Upper lobe of left lung (tissue), 6 donors: ENCODE results near the gene ATXN7L1. TPM values are rescaled to one million over a fixed set of nuclear protein-coding genes. Genes with fewer than 3 reads are reported as not detected.

Experiments used
- ATAC-seq, 2 donors: fragments of 200-7000 bp; cut with Tn5 transposase; one replicate each; pipeline ENCODE4 v1.9.1; 2022; ENCODE audit warnings: mild to moderate bottlenecking in 2 of 2, moderate library complexity in 2 of 2; ENCODE audit not compliant: low FRiP score in 2 of 2
- DNase-seq, 2 donors: peaks; one replicate each; pipeline ENCODE4 v3.0.0-alpha.2; 2019 to 2020
- H3K27ac ChIP-seq, 4 donors: fragments of 200-600 bp; sonication (generic); one replicate each; pipeline ENCODE4 v1.5.1; 2016 to 2019
- H3K27me3 ChIP-seq, 4 donors: fragments of 200-600 bp; sonication (generic); one replicate each; pipeline ENCODE4 v1.5.1; 2017 to 2019
- H3K36me3 ChIP-seq, 4 donors: fragments of 200-600 bp; sonication (generic); one replicate each; pipeline ENCODE4 v1.5.1; 2016 to 2019
- H3K4me1 ChIP-seq, 4 donors: fragments of 200-600 bp; sonication (generic); one replicate each; pipeline ENCODE4 v1.5.1; 2018 to 2019
- H3K4me3 ChIP-seq, 4 donors: fragments of 200-600 bp; sonication (generic); one replicate each; pipeline ENCODE4 v1.5.1; 2017 to 2019; ENCODE audit warnings: mild to moderate bottlenecking in 2 of 4, moderate library complexity in 1 of 4
- H3K9me3 ChIP-seq, 4 donors: fragments of 200-600 bp; sonication (generic); one replicate each; pipeline ENCODE4 v1.5.1; 2018 to 2019
- CTCF ChIP-seq, 6 experiments: fragments of 450-650 bp in 4 of 6; fragments of 200-600 bp in 2 of 6; sonication (generic) in 2 of 6; IDR thresholded peaks; one replicate each; pipeline ENCODE4 v1.5.1; 2016 to 2019; ENCODE audit warnings: antibody characterized with exemption in 6 of 6
- EP300 ChIP-seq, 4 donors: sonication (generic); formaldehyde crosslinking; IDR thresholded peaks; one replicate each; pipeline ENCODE4 v1.5.1; 2017; ENCODE audit warnings: antibody characterized with exemption in 4 of 4, control low read depth in 2 of 4
- POLR2A ChIP-seq, 4 donors: fragments of 450-650 bp; IDR thresholded peaks; one replicate each; pipeline ENCODE4 v1.5.1; 2016 to 2017; ENCODE audit warnings: antibody characterized with exemption in 4 of 4, mild to moderate bottlenecking in 2 of 4
- POLR2AphosphoS5 ChIP-seq, 2 donors: sonication (generic); formaldehyde crosslinking; IDR thresholded peaks; one replicate each; pipeline ENCODE4 v1.5.1; 2017; ENCODE audit warnings: antibody characterized with exemption in 2 of 2
- WGBS, 2 donors: methylation state at CpG; one replicate each; pipeline ENCODE4 v1.1.5; 2017 to 2018; 5-methylcytosine and 5-hydroxymethylcytosine counted together
- total RNA-seq, 6 donors: library from RNA; depleted of rRNA in 4 of 6; stranded (reverse); fragments of >200 nt in 4 of 6; gene quantifications; one replicate each; pipeline versions ENCODE4 v1.1.0 to v1.2.1, GENCODE V29; 2016 to 2021
- donor health status: DM: no; HTN: no; CAD: no; lungs with moderate emphysema.
- donor health status: DM: no; HTN: yes; CAD: no; lungs with severe emphysema.

Gene ATXN7L1
- total RNA-seq, 6 donors from 2014 or later = 7.1 to 43.0 (median 13.4) TPM

DNA sequence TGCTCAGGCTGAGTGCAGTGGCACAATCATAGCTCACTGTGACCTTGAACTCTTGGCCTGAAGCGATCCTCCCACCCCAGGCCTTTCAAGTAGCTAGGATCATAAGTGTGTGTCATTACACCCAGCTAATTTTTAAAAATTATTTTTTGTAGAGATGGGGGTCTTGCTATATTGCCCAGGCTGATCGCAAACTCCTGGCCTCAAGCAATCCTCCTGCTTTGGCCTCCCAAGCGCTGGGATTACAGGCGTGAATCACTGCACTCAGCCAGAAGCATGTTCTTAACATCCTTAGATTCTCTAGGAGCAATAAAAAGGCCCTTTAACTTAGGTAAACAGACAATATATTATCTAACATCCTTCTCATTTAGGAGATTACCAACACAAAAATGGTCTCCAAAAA, 256.8 kb downstream of the ATXN7L1 start:
- H3K9me3 ChIP-seq = no peaks in the 10 kb centered on the region
- H3K4me1 ChIP-seq = no peaks in the 10 kb centered on the region
- TF ChIP-seq EP300 (IDR thresholded peaks at IDR 0.05) = no peak
- peaks cover 10 to 59% (median 32%) of the 10 kb centered on the region in 4 donors for H3K36me3 ChIP-seq
- ATAC-seq (no peak), DNase-seq (no peak)
- H3K27ac ChIP-seq = no peak overlapping the region
- no peak overlapping the region for H3K4me3 ChIP-seq
- H3K27me3 ChIP-seq = no peaks in the 10 kb centered on the region
- 97 to 100% methylated on average over 4 of the region's 4 CpGs for WGBS, 2 donors

DNA sequence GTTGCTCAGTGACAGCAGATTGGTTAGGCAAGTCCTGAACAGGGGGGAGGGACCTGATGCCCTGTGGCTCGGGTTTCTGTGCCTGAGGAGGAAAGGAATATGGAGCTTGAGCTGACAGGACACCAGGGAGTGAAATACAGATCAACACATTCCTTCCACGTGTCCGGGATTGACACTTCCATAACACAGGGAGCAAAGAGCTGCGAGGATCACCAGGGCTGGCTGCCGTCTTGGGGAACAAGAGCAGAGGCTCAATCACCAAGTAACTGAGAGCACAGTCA, 258.4 kb downstream of the ATXN7L1 start:
- Histone ChIP-seq H3K27me3 (no peaks in the 10 kb centered on the region), H3K4me3 (no peak overlapping the region), H3K4me1 (no peaks in the 10 kb centered on the region), H3K9me3 (no peaks in the 10 kb centered on the region), H3K36me3 (peaks cover 2 to 58% (median 35%) of the 10 kb centered on the region in 4 donors), H3K27ac (no peak overlapping the region)
- no peak for ATAC-seq
- no peak for DNase-seq
- WGBS, 2 donors = 77 to 91% methylated on average over 5 of the region's 5 CpGs
- TF ChIP-seq EP300 (IDR thresholded peaks at IDR 0.05) (no peak), POLR2AphosphoS5 (IDR thresholded peaks at IDR 0.05) (no peak), CTCF (IDR thresholded peaks at IDR 0.05) (no peak), POLR2A (IDR thresholded peaks at IDR 0.05) (no peak)

GRCh38 chr7:105617280-105618015, 259.0 kb downstream of the ATXN7L1 start:
- no peak for TF ChIP-seq EP300 (IDR thresholded peaks at IDR 0.05)
- TF ChIP-seq POLR2A (IDR thresholded peaks at IDR 0.05) = no peak
- TF ChIP-seq POLR2AphosphoS5 (IDR thresholded peaks at IDR 0.05) = no peak
- no peak for TF ChIP-seq CTCF (IDR thresholded peaks at IDR 0.05)
- Histone ChIP-seq H3K4me1 (no peaks in the 10 kb centered on the region), H3K27ac (no peak overlapping the region), H3K36me3 (peaks cover 0 to 56% (median 34%) of the 10 kb centered on the region in 4 donors), H3K27me3 (no peaks in the 10 kb centered on the region), H3K9me3 (no peaks in the 10 kb centered on the region), H3K4me3 (no peak overlapping the region)
- ATAC-seq (no peak), DNase-seq (no peak)
- WGBS, 2 donors = 95 to 97% methylated on average over 14 of the region's 14 CpGs

- H3K36me3 ChIP-seq = peaks cover 0 to 44% (median 27%) of the 10 kb centered on the region in 4 donors
- 89 to 90% methylated on average over 20 of the region's 20 CpGs for WGBS, 2 donors
- ATAC-seq = no peak
Measured at GRCh38 chr7:105614341-105614840, 262.0 kb downstream of the ATXN7L1 start.

More at GRCh38 chr7:105614341-105614840, 262.0 kb downstream of the ATXN7L1 start:
- Histone ChIP-seq H3K4me3 (no peak overlapping the region), H3K4me1 (no peaks in the 10 kb centered on the region), H3K9me3 (no peaks in the 10 kb centered on the region), H3K27ac (no peak overlapping the region), H3K27me3 (no peaks in the 10 kb centered on the region)
- DNase-seq = peak in 1 of 2 donors; percentile 55
- TF ChIP-seq CTCF (IDR thresholded peaks at IDR 0.05) (no peak), POLR2A (IDR thresholded peaks at IDR 0.05) (no peak), POLR2AphosphoS5 (IDR thresholded peaks at IDR 0.05) (no peak), EP300 (IDR thresholded peaks at IDR 0.05) (no peak)
